ENCODE results near the gene TMEM134. TPM values are rescaled to one million over a fixed set of nuclear protein-coding genes. Genes with fewer than 3 reads are reported as not detected.

The TMEM134 gene
- total and polyA plus RNA-seq, 2 donors (not counting 3 experiments of a cell fraction or from before 2014, with no cell fraction given): 33.4 to 207 TPM

DNA sequence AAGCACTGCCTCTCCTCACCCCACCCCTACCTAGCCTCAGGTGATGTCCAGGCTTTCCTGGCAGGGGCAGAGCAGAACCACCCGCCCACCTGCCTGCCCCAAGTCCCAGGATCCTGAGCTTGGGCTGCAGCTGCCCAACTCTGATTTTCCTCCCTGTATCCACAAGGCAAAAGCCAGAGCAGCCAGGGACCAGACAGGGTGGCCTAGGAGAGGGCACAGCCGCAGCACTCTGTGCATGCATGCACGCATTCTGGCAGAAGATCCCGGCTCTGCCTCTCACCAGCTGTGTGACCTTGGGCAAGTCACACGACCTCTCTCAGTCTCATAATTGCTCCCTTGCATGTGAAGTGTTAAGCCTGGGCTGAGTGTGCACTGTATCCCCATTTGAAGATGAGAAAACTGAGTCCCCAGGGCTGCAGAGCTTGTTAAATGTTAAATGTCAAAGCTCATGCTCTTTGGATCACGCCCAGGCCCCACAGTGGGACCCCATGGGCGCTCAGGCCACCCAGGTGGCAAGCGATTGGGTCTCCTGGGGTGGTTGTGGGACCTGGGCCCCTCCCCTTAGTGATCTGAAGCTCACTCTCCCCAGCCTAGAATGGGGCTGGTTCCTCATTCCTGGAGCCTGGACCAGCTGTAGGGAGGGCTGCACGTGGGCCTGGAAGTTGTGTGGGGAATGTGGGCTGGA, 56.4 kb downstream of the TMEM134 start:
- no peak for DNase-seq (ENCODE audit: low read depth, low spot score)
- intact Hi-C loops (cut with micrococcal nuclease): no loop called here
- POLR2A ChIA-PET: no interaction called here
- Histone ChIP-seq H3K4me3 (replicated peaks in 1 of 3; ENCODE audit: insufficient read depth in 1 of 3, low read depth in 1 of 3, low read length in 3 of 3) (no peak overlapping the region), H3K4me1 (ENCODE audit: control insufficient read depth, extremely low read depth, insufficient read depth, low read length) (no peaks in the 10 kb centered on the region), H3K9me1 (replicated peaks; ENCODE audit: control insufficient read depth, extremely low read depth, insufficient read depth, low read length) (no peaks in the 10 kb centered on the region), H3K27me3 (ENCODE audit: control insufficient read depth in 2 of 2, insufficient read depth in 2 of 2, low read length in 2 of 2) (peaks cover 0 to 13% of the 10 kb centered on the region in 2 experiments), H2AFZ (ENCODE audit: low read depth, low read length) (no peak overlapping the region), H3K36me3 (ENCODE audit: control insufficient read depth in 2 of 2, extremely low read depth in 1 of 2, insufficient read depth in 2 of 2, low read length in 2 of 2) (no peaks in the 10 kb centered on the region), H3K9me3 (replicated peaks; ENCODE audit: control insufficient read depth, insufficient read depth, low read length) (no peaks in the 10 kb centered on the region), H3K9ac (replicated peaks; ENCODE audit: extremely low read depth, insufficient read depth, low read length) (no peak overlapping the region), H4K20me1 (replicated peaks; ENCODE audit: control insufficient read depth, extremely low read depth, insufficient read depth, low read length) (no peaks in the 10 kb centered on the region), H3K27ac (ENCODE audit: insufficient read depth, low read depth, low read length) (no peak overlapping the region), H3K4me2 (ENCODE audit: insufficient read depth, low read length) (no peak overlapping the region), H3K79me2 (ENCODE audit: control insufficient read depth, insufficient read depth, low read length) (no peaks in the 10 kb centered on the region)
- dilution Hi-C loops (cut with MboI; ENCODE audit: extremely low pct_ligation_motif_present, low sequenced_read_pairs): no loop called here
- CTCF ChIA-PET: interaction anchor here (0.8 to 3.7 kb wide), 3 partner anchors 11 to 61 kb away, joined by 3 to 22 read pairs (median 3); partner anchors contain the start of gene PPP1CA
- no TSS peak for BruUV-seq (replicated peaks)
- FAIRE-seq: no peak
- TF ChIP-seq JUN (IDR thresholded peaks at IDR 0.05; ENCODE audit: borderline replicate concordance, insufficient read depth, insufficient read length, low read depth): no peak
- TF ChIP-seq POLR2AphosphoS5 (IDR thresholded peaks at IDR 0.05; ENCODE audit: insufficient read depth, low read depth, low read length): no peak
- TF ChIP-seq, protein P1, sequence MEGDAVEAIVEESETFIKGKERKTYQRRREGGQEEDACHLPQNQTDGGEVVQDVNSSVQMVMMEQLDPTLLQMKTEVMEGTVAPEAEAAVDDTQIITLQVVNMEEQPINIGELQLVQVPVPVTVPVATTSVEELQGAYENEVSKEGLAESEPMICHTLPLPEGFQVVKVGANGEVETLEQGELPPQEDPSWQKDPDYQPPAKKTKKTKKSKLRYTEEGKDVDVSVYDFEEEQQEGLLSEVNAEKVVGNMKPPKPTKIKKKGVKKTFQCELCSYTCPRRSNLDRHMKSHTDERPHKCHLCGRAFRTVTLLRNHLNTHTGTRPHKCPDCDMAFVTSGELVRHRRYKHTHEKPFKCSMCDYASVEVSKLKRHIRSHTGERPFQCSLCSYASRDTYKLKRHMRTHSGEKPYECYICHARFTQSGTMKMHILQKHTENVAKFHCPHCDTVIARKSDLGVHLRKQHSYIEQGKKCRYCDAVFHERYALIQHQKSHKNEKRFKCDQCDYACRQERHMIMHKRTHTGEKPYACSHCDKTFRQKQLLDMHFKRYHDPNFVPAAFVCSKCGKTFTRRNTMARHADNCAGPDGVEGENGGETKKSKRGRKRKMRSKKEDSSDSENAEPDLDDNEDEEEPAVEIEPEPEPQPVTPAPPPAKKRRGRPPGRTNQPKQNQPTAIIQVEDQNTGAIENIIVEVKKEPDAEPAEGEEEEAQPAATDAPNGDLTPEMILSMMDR (IDR thresholded peaks at IDR 0.05; ENCODE audit: extremely low read depth in 1 of 2, insufficient read depth in 1 of 2, low read depth in 1 of 2, low read length in 2 of 2): no peak
- no peak for TF ChIP-seq EZH2 (IDR thresholded peaks at IDR 0.05; ENCODE audit: borderline replicate concordance, low read depth, low read length, severe bottlenecking)
- TF ChIP-seq MAX (IDR thresholded peaks at IDR 0.05; ENCODE audit: insufficient read depth, insufficient read length): no peak
- TF ChIP-seq POLR2A (IDR thresholded peaks at IDR 0.05; ENCODE audit: low read depth, low read length): no peak
- TF ChIP-seq MYC (IDR thresholded peaks at IDR 0.05; ENCODE audit: low read depth, low read length): no peak
- no peak for TF ChIP-seq GATA2 (IDR thresholded peaks at IDR 0.05; ENCODE audit: insufficient read depth, insufficient read length, low read depth, low read length)
- TF ChIP-seq FOS (IDR thresholded peaks at IDR 0.05; ENCODE audit: borderline replicate concordance, insufficient read depth, low read length): no peak
